H1 (cell line): ENCODE data around the gene ANO2. TPM values are rescaled to one million over a fixed set of nuclear protein-coding genes. Genes with fewer than 3 reads are reported as not detected.

Source experiments
- CTCF ChIA-PET: fragments of 300-600 bp; sonication (Branson Sonifier 250); formaldehyde crosslinking; loops from one replicate; lab custom pipeline; 2021; ENCODE audit not compliant: partially characterized antibody; lab: Charles Lee
- POLR2A ChIA-PET: fragments of 300-600 bp; sonication (Branson Sonifier 250); formaldehyde crosslinking; loops from one replicate; lab custom pipeline; 2021; ENCODE audit warnings: inconsistent platforms; ENCODE audit not compliant: partially characterized antibody; lab: Charles Lee
- DNase-seq, 2 experiments: peaks; one replicate each; pipeline versions ENCODE4 v3.0.0 to v3.0.0-alpha.2; 2010 to 2022; ENCODE audit warnings: low spot score in 2 of 2, low read depth in 1 of 2, mixed read lengths in 1 of 2
- FAIRE-seq: peaks from 2 replicates; lab custom pipeline; 2011; peaks lifted over from hg19 to GRCh38; lab: Jason Lieb, UNC
- H2AFZ ChIP-seq: 2 replicates; pipeline ENCODE4 v1.8.1; 2012; ENCODE audit warnings: low read length, inconsistent platforms
- H2AK5ac ChIP-seq: 2 replicates; pipeline ENCODE4 v1.6.1; 2013; ENCODE audit warnings: low read depth, low read length
- H2BK120ac ChIP-seq: replicated peaks from 2 replicates; pipeline ENCODE3; 2013; ENCODE audit warnings: low read depth, low read length, inconsistent platforms
- H2BK12ac ChIP-seq: 2 replicates; pipeline ENCODE4 v1.6.1; 2013; ENCODE audit warnings: low read depth, low read length
- H2BK15ac ChIP-seq: 2 replicates; pipeline ENCODE4 v1.6.1; 2013; ENCODE audit warnings: low read length
- H2BK20ac ChIP-seq: 2 replicates; pipeline ENCODE4 v1.6.1; 2013; ENCODE audit warnings: low read length
- H2BK5ac ChIP-seq: 2 replicates; pipeline ENCODE4 v1.6.1; 2013; ENCODE audit warnings: low read depth, low read length
- H3K14ac ChIP-seq: 2 replicates; pipeline ENCODE4 v1.6.1; 2013; ENCODE audit warnings: inconsistent platforms; ENCODE audit not compliant: insufficient read length
- H3K18ac ChIP-seq: 2 replicates; pipeline ENCODE4 v1.6.1; 2013; ENCODE audit warnings: low read length; ENCODE audit errors: extremely low read depth
- H3K23ac ChIP-seq: 2 replicates; pipeline ENCODE4 v1.6.1; 2013; ENCODE audit warnings: inconsistent platforms; ENCODE audit not compliant: insufficient read length
- H3K23me2 ChIP-seq: 2 replicates; pipeline ENCODE4 v1.6.1; 2013; ENCODE audit warnings: low read depth, low read length
- H3K27ac ChIP-seq: 2 replicates; pipeline ENCODE4 v1.6.1; 2011; ENCODE audit warnings: low read depth, low read length, inconsistent platforms
- H3K27me3 ChIP-seq, 4 experiments: replicated peaks in 1 of 4; 1 replicate in 1 of 4; 2 replicates in 3 of 4; pipeline versions ENCODE4 v1.6.1 to v1.8.1; 2011 to 2013; ENCODE audit warnings: low read length in 3 of 4, mild to moderate bottlenecking in 3 of 4, inconsistent platforms in 2 of 4, mixed read lengths in 2 of 4, moderate library complexity in 1 of 4; ENCODE audit not compliant: control insufficient read depth in 3 of 4, insufficient read depth in 3 of 4; ENCODE audit errors: extremely low read depth in 1 of 4
- H3K36me3 ChIP-seq, 4 experiments: 2 replicates each; pipeline versions ENCODE4 v1.6.1 to v1.8.1; 2011 to 2013; ENCODE audit warnings: mild to moderate bottlenecking in 4 of 4, low read length in 3 of 4, moderate library complexity in 2 of 4, control low read depth in 1 of 4, inconsistent platforms in 1 of 4; ENCODE audit not compliant: insufficient read depth in 4 of 4, control insufficient read depth in 2 of 4
- H3K4ac ChIP-seq: replicated peaks from 2 replicates; pipeline ENCODE3; 2013; ENCODE audit warnings: low read length, low read depth, mixed read lengths, inconsistent platforms; ENCODE audit not compliant: insufficient read length
- H3K4me1 ChIP-seq, 4 experiments: replicated peaks in 1 of 4; 1 replicate in 1 of 4; 2 replicates in 3 of 4; pipeline versions ENCODE4 v1.6.1 to v1.8.1; 2011 to 2013; ENCODE audit warnings: low read length in 3 of 4, inconsistent platforms in 2 of 4, mixed read lengths in 1 of 4; ENCODE audit not compliant: insufficient read depth in 4 of 4, control insufficient read depth in 3 of 4
- H3K4me2 ChIP-seq, 2 experiments: 2 replicates each; pipeline versions ENCODE4 v1.6.1 to v1.8.1; 2011 to 2013; ENCODE audit warnings: low read depth in 2 of 2, low read length in 2 of 2, control low read depth in 1 of 2, inconsistent platforms in 1 of 2, mild to moderate bottlenecking in 1 of 2; ENCODE audit not compliant: insufficient read depth in 1 of 2
- H3K4me3 ChIP-seq, 4 experiments: fragments of 200-600, 300-600 bp in 1 of 4; sonication (generic), shearing (Covaris generic), sonication (Bioruptor Twin) in 1 of 4; 2 replicates each; pipeline versions ENCODE4 v1.5.1 to v1.8.1; 2011 to 2016; ENCODE audit warnings: low read length in 4 of 4, low read depth in 3 of 4, control low read depth in 2 of 4, inconsistent platforms in 2 of 4, mild to moderate bottlenecking in 2 of 4, mixed read lengths in 1 of 4, moderate library complexity in 1 of 4; ENCODE audit not compliant: insufficient read depth in 2 of 4; ENCODE audit errors: extremely low read depth in 1 of 4
- H3K56ac ChIP-seq: replicated peaks from 2 replicates; pipeline ENCODE3; 2013; ENCODE audit warnings: low read depth, mild to moderate bottlenecking, mixed read lengths, low read length, inconsistent platforms; ENCODE audit not compliant: insufficient read length
- H3K79me1 ChIP-seq: 2 replicates; pipeline ENCODE4 v1.6.1; 2013; ENCODE audit warnings: low read depth, low read length, control low read depth
- H3K79me2 ChIP-seq, 2 experiments: 2 replicates each; pipeline versions ENCODE4 v1.6.1 to v1.8.1; 2012 to 2013; ENCODE audit warnings: low read length in 2 of 2, mild to moderate bottlenecking in 2 of 2, inconsistent platforms in 1 of 2; ENCODE audit not compliant: insufficient read depth in 2 of 2, control insufficient read depth in 1 of 2
- H3K9ac ChIP-seq, 4 experiments: replicated peaks in 1 of 4; 1 replicate in 1 of 4; 2 replicates in 3 of 4; pipeline versions ENCODE4 v1.6.1 to v1.8.1; 2011 to 2013; ENCODE audit warnings: low read depth in 3 of 4, low read length in 3 of 4, control low read depth in 2 of 4, mild to moderate bottlenecking in 2 of 4, moderate library complexity in 2 of 4, inconsistent platforms in 1 of 4; ENCODE audit errors: extremely low read depth in 1 of 4
- H3K9me3 ChIP-seq, 2 experiments: 2 replicates each; pipeline versions ENCODE4 v1.6.1 to v1.8.1; 2012 to 2013; ENCODE audit warnings: mild to moderate bottlenecking in 2 of 2, moderate library complexity in 2 of 2, control low read depth in 1 of 2, inconsistent platforms in 1 of 2, low read depth in 1 of 2, low read length in 1 of 2, mixed read lengths in 1 of 2; ENCODE audit not compliant: insufficient read depth in 2 of 2
- H4K20me1 ChIP-seq, 2 experiments: replicated peaks in 1 of 2; 2 replicates each; pipeline versions ENCODE3 to v1.8.1; 2011 to 2013; ENCODE audit warnings: inconsistent platforms in 2 of 2, low read length in 2 of 2, mild to moderate bottlenecking in 1 of 2; ENCODE audit not compliant: insufficient read depth in 2 of 2, control insufficient read depth in 1 of 2
- H4K5ac ChIP-seq: 2 replicates; pipeline ENCODE4 v1.6.1; 2013; ENCODE audit warnings: low read length, low read depth, mixed read lengths, inconsistent platforms; ENCODE audit not compliant: insufficient read length
- H4K8ac ChIP-seq: 2 replicates; pipeline ENCODE4 v1.8.0; 2013; ENCODE audit warnings: mild to moderate bottlenecking, moderate library complexity, low read length, inconsistent platforms; ENCODE audit not compliant: insufficient read depth; ENCODE audit errors: extremely low read depth
- H4K91ac ChIP-seq: replicated peaks from 2 replicates; pipeline ENCODE3; 2013; ENCODE audit warnings: low read length, mixed read lengths, inconsistent platforms; ENCODE audit not compliant: insufficient read length
- ASH2L ChIP-seq: fragments of 200-600, 300-600 bp; sonication (generic); IDR thresholded peaks from one replicate; pipeline ENCODE4 v1.7.1; 2017; ENCODE audit warnings: low read length
- BRCA1 ChIP-seq: IDR thresholded peaks from 2 replicates; pipeline ENCODE4 v1.6.1; 2012; ENCODE audit warnings: low read depth, low read length, improper control_type of control experiment
- E2F6 ChIP-seq: IDR thresholded peaks from 2 replicates; pipeline ENCODE4 v1.6.1; 2012; ENCODE audit warnings: inconsistent platforms
- EP300 ChIP-seq, 2 experiments: IDR thresholded peaks; 1 replicate in 1 of 2; 2 replicates in 1 of 2; pipeline ENCODE4 v1.6.1; 2011 to 2012; ENCODE audit warnings: low read depth in 2 of 2, low read length in 2 of 2, mild to moderate bottlenecking in 2 of 2, borderline replicate concordance in 1 of 2, inconsistent platforms in 1 of 2, moderate library complexity in 1 of 2
- GABPA ChIP-seq: IDR thresholded peaks from 2 replicates; pipeline ENCODE4 v1.6.1; 2011; ENCODE audit warnings: mild to moderate bottlenecking, low read length, moderate library complexity, borderline replicate concordance; ENCODE audit not compliant: insufficient read depth
- HDAC2 ChIP-seq, 2 experiments: fragments of 300-600 bp in 1 of 2; sonication (generic) in 1 of 2; IDR thresholded peaks; 2 replicates each; pipeline ENCODE4 v1.6.1; 2011 to 2012; ENCODE audit warnings: low read depth in 2 of 2, low read length in 2 of 2, mild to moderate bottlenecking in 2 of 2, moderate library complexity in 2 of 2, borderline replicate concordance in 1 of 2, inconsistent platforms in 1 of 2
- NANOG ChIP-seq: IDR thresholded peaks from 2 replicates; pipeline ENCODE4 v1.6.1; 2011; ENCODE audit warnings: low read length, low read depth, mild to moderate bottlenecking, inconsistent platforms; ENCODE audit not compliant: insufficient read depth, poor library complexity, severe bottlenecking
- RAD21 ChIP-seq, 2 experiments: IDR thresholded peaks in 1 of 2; conservative IDR thresholded peaks in 1 of 2; 2 replicates each; pipeline ENCODE4 v1.6.1; 2011; ENCODE audit warnings: low read depth in 2 of 2, low read length in 2 of 2, improper control_type of control experiment in 1 of 2, inconsistent platforms in 1 of 2, mild to moderate bottlenecking in 1 of 2, moderate library complexity in 1 of 2
- SIX5 ChIP-seq: IDR thresholded peaks from 2 replicates; pipeline ENCODE4 v1.6.1; 2011; ENCODE audit warnings: mild to moderate bottlenecking, low read depth, low read length
- YY1 ChIP-seq: IDR thresholded peaks from 2 replicates; pipeline ENCODE4 v1.6.1; 2011; ENCODE audit warnings: low read depth, mild to moderate bottlenecking, low read length
- WGBS, 2 experiments: shearing (Covaris generic) in 1 of 2; methylation state at CpG; one replicate each; pipeline versions ENCODE4 v1.1.6 to v1.1.7; 2013 to 2015; ENCODE audit warnings: low lambda C conversion rate in 2 of 2, mixed read lengths in 2 of 2, inconsistent platforms in 1 of 2, low coverage in 1 of 2, missing lambda C conversion rate in 1 of 2; ENCODE audit not compliant: insufficient replicate concordance in 2 of 2, insufficient coverage in 1 of 2, insufficient read length in 1 of 2; ENCODE audit errors: extremely low coverage in 1 of 2, missing lambda C conversion rate in 1 of 2; 5-methylcytosine and 5-hydroxymethylcytosine counted together
- polyA plus RNA-seq, 7 experiments: library from polyadenylated mRNA; depleted of rRNA in 3 of 7; stranded (reverse) in 5 of 7; unstranded in 2 of 7; fragments of >200 nt in 5 of 7; fragments of 200-250 nt in 2 of 7; gene quantifications; 1 replicate in 5 of 7; 2 replicates in 1 of 7; 4 replicates in 1 of 7; pipeline versions ENCODE4 v1.2.1 to v1.2.3, GENCODE V29; 2011 to 2013; ENCODE audit warnings: missing spikeins in 2 of 7, mixed read lengths in 2 of 7
- total RNA-seq: library from RNA; stranded (reverse); fragmentation: NEBNext Ultra II Directional; extraction: Animal tissue kit (Norgen Biotek cat#: 25700); gene quantifications from 2 replicates; pipeline ENCODE4 v1.2.1, GENCODE V29; 2021
- TF ChIP-seq, protein P1 (sequence below): IDR thresholded peaks from 2 replicates; pipeline ENCODE4 v1.6.1; 2012; ENCODE audit warnings: inconsistent platforms

Gene ANO2
- total and polyA plus RNA-seq, 2 of the 8 experiments (the other 6 are each of a cell fraction or from before 2014, with no cell fraction given), result 1.9 to 5.5 TPM

- Histone ChIP-seq H2BK20ac (no peak overlapping the region), H4K5ac (no peak overlapping the region), H3K4me3 (no peak overlapping the region), H3K4me1 (no peaks in the 10 kb centered on the region; a peak in 1 of 7 replicates), H2AFZ (no peak overlapping the region), H3K14ac (no peak overlapping the region), H3K9ac (no peak overlapping the region), H4K8ac (no peak overlapping the region), H3K79me1 (no peaks in the 10 kb centered on the region), H4K91ac (no peak overlapping the region), H3K23me2 (no peaks in the 10 kb centered on the region), H2BK15ac (no peak overlapping the region), H3K4ac (no peak overlapping the region), H3K36me3 (no peaks in the 10 kb centered on the region), H3K9me3 (no peaks in the 10 kb centered on the region), H3K27ac (no peak overlapping the region), H3K79me2 (no peaks in the 10 kb centered on the region), H2BK12ac (no peak overlapping the region), H2BK120ac (no peak overlapping the region), H3K23ac (no peak overlapping the region), H2BK5ac (no peak overlapping the region), H3K56ac (no peak overlapping the region), H3K27me3 (no peaks in the 10 kb centered on the region; a peak in 1 of 7 replicates), H3K4me2 (no peak overlapping the region), H3K18ac (no peak overlapping the region), H2AK5ac (no peak overlapping the region), H4K20me1 (no peaks in the 10 kb centered on the region)
- CTCF ChIA-PET, result interaction anchor here (0.7 to 1.1 kb wide), 3 partner anchors 21 to 173 kb away, joined by 3 read pairs; no protein-coding TSS in a partner anchor
- DNase-seq (no peak), FAIRE-seq (no peak)
- POLR2A ChIA-PET, result interaction anchor here (1.3 kb wide), 1 partner anchor 14 kb away, joined by 3 read pairs; no protein-coding TSS in a partner anchor
- TF ChIP-seq ASH2L (no peak), HDAC2 (IDR thresholded peaks at IDR 0.05; ENCODE audit: borderline replicate concordance in 1 of 2, low read depth in 2 of 2, low read length in 2 of 2) (no peak), SIX5 (no peak), GABPA (no peak), EP300 (IDR thresholded peaks at IDR 0.05; ENCODE audit: borderline replicate concordance in 1 of 2, low read depth in 2 of 2, low read length in 2 of 2) (no peak), BRCA1 (no peak), YY1 (no peak), NANOG (no peak), RAD21 (IDR thresholded peaks at IDR 0.05 in 1 of 2, conservative IDR thresholded peaks at IDR 0.05 in 1 of 2; ENCODE audit: low read depth in 2 of 2, low read length in 2 of 2) (peak in 1 of 2 experiments; percentile 17; a peak in 1 of 4 replicates), E2F6 (0 out of 2 replicates have a peak, but pooled peaks have one; percentile 29)
- TF ChIP-seq, protein P1, sequence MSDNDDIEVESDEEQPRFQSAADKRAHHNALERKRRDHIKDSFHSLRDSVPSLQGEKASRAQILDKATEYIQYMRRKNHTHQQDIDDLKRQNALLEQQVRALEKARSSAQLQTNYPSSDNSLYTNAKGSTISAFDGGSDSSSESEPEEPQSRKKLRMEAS, result no peak
- WGBS, 2 experiments, result 85% methylated on average over 7 of the region's 7 CpGs; no CpG with 5 or more reads in 1 of the 2 experiments
Measured at GRCh38 chr12:5623411-5623810, 321.6 kb downstream of the ANO2 start.
